Natural killer cell (primary cell): ENCODE results near the gene SYNE2. TPM values are rescaled to one million over a fixed set of nuclear protein-coding genes. Genes with fewer than 3 reads are reported as not detected.

Experiments
- ATAC-seq, 3 donors: fragments of 150-1000 bp in 2 of 3; fragments of 200-7000 bp in 1 of 3; cut with Tn5 transposase; 1 replicate in 1 of 3; 2 replicates in 2 of 3; pipeline ENCODE4 v1.10.0; 2021; ENCODE audit warnings: mild to moderate bottlenecking in 2 of 3, moderate library complexity in 2 of 3
- DNase-seq, 2 donors: peaks; one replicate each; pipeline versions ENCODE4 v3.0.0 to v3.0.0-alpha.2; 2013 to 2021; ENCODE audit warnings: mixed read lengths in 1 of 2
- H3K27ac ChIP-seq: one replicate; pipeline ENCODE4 v1.5.1; 2013; ENCODE audit warnings: mild to moderate bottlenecking, low read length
- H3K27me3 ChIP-seq: one replicate; pipeline ENCODE4 v1.6.1; 2013; ENCODE audit warnings: low read length; ENCODE audit not compliant: control insufficient read depth, insufficient read depth
- H3K36me3 ChIP-seq: one replicate; pipeline ENCODE4 v1.6.1; 2013; ENCODE audit warnings: low read length; ENCODE audit not compliant: control insufficient read depth, insufficient read depth
- H3K4me1 ChIP-seq: one replicate; pipeline ENCODE4 v1.6.1; 2013; ENCODE audit warnings: low read length; ENCODE audit not compliant: control insufficient read depth, insufficient read depth
- H3K4me3 ChIP-seq: one replicate; pipeline ENCODE4 v1.5.1; 2013; ENCODE audit warnings: low read length
- H3K9me3 ChIP-seq: one replicate; pipeline ENCODE4 v1.6.1; 2013; ENCODE audit warnings: low read length; ENCODE audit not compliant: control insufficient read depth, insufficient read depth
- H3K27ac Mint-ChIP-seq, 2 donors: one replicate each; pipeline ENCODE4 v1.8.0; 2022; ENCODE audit warnings: mild to moderate bottlenecking in 2 of 2, mixed read lengths in 2 of 2, moderate library complexity in 1 of 2
- H3K27me3 Mint-ChIP-seq, 2 donors: one replicate each; pipeline ENCODE4 v1.8.0; 2022; ENCODE audit warnings: low read depth in 2 of 2, mixed read lengths in 2 of 2
- H3K36me3 Mint-ChIP-seq: one replicate; pipeline ENCODE4 v1.8.0; 2022; ENCODE audit warnings: mixed read lengths
- H3K4me1 Mint-ChIP-seq, 2 donors: one replicate each; pipeline ENCODE4 v1.8.0; 2022; ENCODE audit warnings: mixed read lengths in 2 of 2
- H3K4me3 Mint-ChIP-seq: one replicate; pipeline ENCODE4 v1.8.0; 2022; ENCODE audit warnings: mild to moderate bottlenecking, moderate library complexity, mixed read lengths
- H3K9me3 Mint-ChIP-seq, 2 donors: one replicate each; pipeline ENCODE4 v1.8.0; 2022; ENCODE audit warnings: mixed read lengths in 2 of 2
- WGBS: methylation state at CpG from one replicate; pipeline ENCODE4 v1.1.7; 2013; ENCODE audit warnings: missing lambda C conversion rate; ENCODE audit not compliant: insufficient coverage; 5-methylcytosine and 5-hydroxymethylcytosine counted together
- intact Hi-C: fragments of 100-400 bp; cut with micrococcal nuclease; formaldehyde crosslinking; loops from one replicate; pipeline ENCODE4 v1.14.2; 2022
- total RNA-seq, 4 donors: library from RNA; stranded (reverse); fragments of 120-200 nt in 1 of 4; gene quantifications; one replicate each; pipeline versions ENCODE4 v1.2.3 to v1.2.4, GENCODE V29; 2013 to 2022
- TF ChIP-seq, protein P1 (sequence below): fragments of 200-600 bp; IDR thresholded peaks from one replicate; pipeline ENCODE4 v1.8.0; 2022; ENCODE audit warnings: antibody characterized with exemption

The SYNE2 gene
- total RNA-seq, 3 donors from 2014 or later (not counting 1 experiment from before 2014, with no cell fraction given), result 325 to 434 (median 373) TPM

DNA sequence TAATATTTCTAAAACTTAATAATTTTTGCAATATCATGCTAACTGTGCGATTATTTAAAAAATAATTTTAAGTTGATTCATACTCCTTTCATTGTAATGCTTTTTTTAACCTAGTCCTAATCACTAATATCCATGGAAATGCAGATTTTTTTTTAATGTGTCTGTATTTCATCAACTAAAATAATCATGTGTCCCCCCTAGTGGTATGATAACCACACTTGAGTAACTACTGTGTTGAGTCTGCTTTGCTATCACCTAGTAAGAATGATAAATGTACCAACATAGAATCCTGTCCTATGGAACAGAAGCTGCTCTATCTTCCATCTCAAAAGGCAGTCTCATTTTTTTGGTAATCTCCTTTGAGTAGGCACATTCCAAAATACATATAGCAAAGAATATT is 19.1 kb upstream of the SYNE2 start:
- Mint-ChIP-seq H3K36me3 (no peaks in the 10 kb centered on the region), H3K27me3 (no peaks in the 10 kb centered on the region), H3K9me3 (no peaks in the 10 kb centered on the region), H3K4me1 (no peaks in the 10 kb centered on the region), H3K27ac (no peak overlapping the region), H3K4me3 (no peak overlapping the region)
- Histone ChIP-seq H3K9me3 (no peaks in the 10 kb centered on the region), H3K27me3 (no peaks in the 10 kb centered on the region), H3K36me3 (no peaks in the 10 kb centered on the region), H3K27ac (no peak overlapping the region), H3K4me3 (no peak overlapping the region), H3K4me1 (no peaks in the 10 kb centered on the region)
- ATAC-seq (no peak), DNase-seq (no peak)
- intact Hi-C loops, result no loop called here
- WGBS, result no CpG with 5 or more reads among the region's 1 CpG
- TF ChIP-seq, protein P1, sequence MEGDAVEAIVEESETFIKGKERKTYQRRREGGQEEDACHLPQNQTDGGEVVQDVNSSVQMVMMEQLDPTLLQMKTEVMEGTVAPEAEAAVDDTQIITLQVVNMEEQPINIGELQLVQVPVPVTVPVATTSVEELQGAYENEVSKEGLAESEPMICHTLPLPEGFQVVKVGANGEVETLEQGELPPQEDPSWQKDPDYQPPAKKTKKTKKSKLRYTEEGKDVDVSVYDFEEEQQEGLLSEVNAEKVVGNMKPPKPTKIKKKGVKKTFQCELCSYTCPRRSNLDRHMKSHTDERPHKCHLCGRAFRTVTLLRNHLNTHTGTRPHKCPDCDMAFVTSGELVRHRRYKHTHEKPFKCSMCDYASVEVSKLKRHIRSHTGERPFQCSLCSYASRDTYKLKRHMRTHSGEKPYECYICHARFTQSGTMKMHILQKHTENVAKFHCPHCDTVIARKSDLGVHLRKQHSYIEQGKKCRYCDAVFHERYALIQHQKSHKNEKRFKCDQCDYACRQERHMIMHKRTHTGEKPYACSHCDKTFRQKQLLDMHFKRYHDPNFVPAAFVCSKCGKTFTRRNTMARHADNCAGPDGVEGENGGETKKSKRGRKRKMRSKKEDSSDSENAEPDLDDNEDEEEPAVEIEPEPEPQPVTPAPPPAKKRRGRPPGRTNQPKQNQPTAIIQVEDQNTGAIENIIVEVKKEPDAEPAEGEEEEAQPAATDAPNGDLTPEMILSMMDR, result no peak

- intact Hi-C loops, result loop anchor here (1.0 to 5.0 kb wide), 2 partner anchors 96 to 153 kb away; no protein-coding TSS in a partner anchor
- Mint-ChIP-seq H3K4me3 (no peak overlapping the region), H3K27me3 (no peaks in the 10 kb centered on the region), H3K4me1 (no peaks in the 10 kb centered on the region), H3K9me3 (peaks cover 0 to 2% of the 10 kb centered on the region in 2 donors), H3K27ac (no peak overlapping the region), H3K36me3 (no peaks in the 10 kb centered on the region)
- H3K4me3 ChIP-seq, result no peak overlapping the region
- H3K9me3 ChIP-seq, result peaks cover 4% of the 10 kb centered on the region
- DNase-seq (peak; percentile 68 to 77), ATAC-seq (peak; percentile 84 to 98 (median 94))
- TF ChIP-seq, protein P1, result peak; percentile 68
- H3K4me1 ChIP-seq, result no peaks in the 10 kb centered on the region
- no peaks in the 10 kb centered on the region for H3K36me3 ChIP-seq
- WGBS, result 50% methylated on average over 1 of the region's 1 CpG
- H3K27me3 ChIP-seq, result no peaks in the 10 kb centered on the region
- no peak overlapping the region for H3K27ac ChIP-seq
Observed at GRCh38 chr14:63840981-63841380, 11.8 kb upstream of the SYNE2 start.

GRCh38 chr14:63843796-63844195 is 9.0 kb upstream of the SYNE2 start:
- Histone ChIP-seq H3K4me3 (no peak overlapping the region), H3K4me1 (no peaks in the 10 kb centered on the region), H3K27me3 (no peaks in the 10 kb centered on the region), H3K27ac (no peak overlapping the region), H3K9me3 (peaks cover 4% of the 10 kb centered on the region), H3K36me3 (no peaks in the 10 kb centered on the region)
- Mint-ChIP-seq H3K4me3 (no peak overlapping the region), H3K27me3 (no peaks in the 10 kb centered on the region), H3K36me3 (no peaks in the 10 kb centered on the region), H3K4me1 (no peaks in the 10 kb centered on the region), H3K9me3 (peaks cover 0 to 2% of the 10 kb centered on the region in 2 donors), H3K27ac (no peak overlapping the region)
- intact Hi-C loops, result loop anchor here (5.0 kb wide), 1 partner anchor 94 kb away; no protein-coding TSS in a partner anchor
- WGBS, result 100% methylated on average over 2 of the region's 3 CpGs
- TF ChIP-seq, protein P1, result no peak
- DNase-seq (no peak), ATAC-seq (no peak)

DNA sequence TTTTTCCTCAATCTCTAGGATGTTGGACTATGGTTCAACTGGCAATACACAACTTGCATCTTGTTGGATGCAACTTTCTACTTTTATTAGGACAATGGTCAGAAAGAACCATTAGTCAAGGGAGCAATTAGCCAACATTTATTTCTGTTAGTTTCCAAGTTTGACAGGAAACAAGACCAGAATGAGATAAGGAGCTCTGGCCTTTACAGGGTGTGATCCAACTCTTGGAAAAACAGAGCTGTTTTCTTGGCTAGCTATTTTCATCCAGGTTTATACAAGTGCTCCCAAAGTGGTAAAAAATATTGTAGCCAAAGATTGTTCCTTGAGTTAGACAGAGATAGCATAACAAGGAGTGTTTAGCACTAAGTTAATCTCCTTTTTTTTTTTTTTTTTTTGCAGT is 3.9 kb upstream of the SYNE2 start:
- no peak overlapping the region for H3K27ac ChIP-seq

More for the DNA sequence above, 3.9 kb upstream of the SYNE2 start:
- intact Hi-C loops, result no loop called here
- Mint-ChIP-seq H3K4me3 (no peak overlapping the region), H3K9me3 (no peaks in the 10 kb centered on the region), H3K27ac (no peak overlapping the region), H3K4me1 (peaks cover 3% of the 10 kb centered on the region in 2 donors), H3K27me3 (no peaks in the 10 kb centered on the region), H3K36me3 (no peaks in the 10 kb centered on the region)
- Histone ChIP-seq H3K4me3 (no peak overlapping the region), H3K27me3 (no peaks in the 10 kb centered on the region), H3K9me3 (no peaks in the 10 kb centered on the region), H3K4me1 (peaks cover 9% of the 10 kb centered on the region), H3K36me3 (no peaks in the 10 kb centered on the region)
- no peak for DNase-seq
- TF ChIP-seq, protein P1, result no peak
- ATAC-seq, result no peak
